HFFc6 (cell line): ENCODE data around the gene TP63. TPM values are rescaled to one million over a fixed set of nuclear protein-coding genes. Genes with fewer than 3 reads are reported as not detected.

Experiments used
- DNase-seq: peaks from one replicate; pipeline ENCODE4 v3.0.0-alpha.2; 2018
- H3K27ac Mint-ChIP-seq: 2 replicates; pipeline ENCODE4 v1.8.0; 2020; ENCODE audit warnings: mild to moderate bottlenecking, mixed read lengths
- H3K27me3 Mint-ChIP-seq: 2 replicates; pipeline ENCODE4 v1.8.0; 2021; ENCODE audit warnings: mild to moderate bottlenecking, moderate library complexity, mixed read lengths; ENCODE audit not compliant: insufficient read depth
- H3K36me3 Mint-ChIP-seq: 2 replicates; pipeline ENCODE4 v1.8.0; 2021; ENCODE audit warnings: low read depth, mixed read lengths
- H3K4me1 Mint-ChIP-seq: 2 replicates; pipeline ENCODE4 v1.8.0; 2020; ENCODE audit warnings: low read depth, mixed read lengths
- H3K4me3 Mint-ChIP-seq: 2 replicates; pipeline ENCODE4 v1.8.0; 2020; ENCODE audit warnings: mild to moderate bottlenecking, moderate library complexity, mixed read lengths
- H3K9me3 Mint-ChIP-seq: 2 replicates; pipeline ENCODE4 v1.8.0; 2020; ENCODE audit warnings: mild to moderate bottlenecking, mixed read lengths
- CTCF ChIP-seq: fragments of 200-600 bp; sonication (generic); IDR thresholded peaks from 2 replicates; pipeline ENCODE4 v1.5.0; 2021; ENCODE audit warnings: antibody characterized with exemption, mild to moderate bottlenecking
- total RNA-seq, 6 experiments: library from RNA; stranded (reverse); fragmentation: NEBNext Ultra II Directional; extraction: Animal tissue kit (Norgen Biotek cat#: 25700); gene quantifications; 2 replicates in 1 of 6; 3 replicates in 5 of 6; pipeline ENCODE4 v1.2.3, GENCODE V29; 2021

Gene TP63
- total RNA-seq, 6 experiments from 2014 or later: not detected

DNA sequence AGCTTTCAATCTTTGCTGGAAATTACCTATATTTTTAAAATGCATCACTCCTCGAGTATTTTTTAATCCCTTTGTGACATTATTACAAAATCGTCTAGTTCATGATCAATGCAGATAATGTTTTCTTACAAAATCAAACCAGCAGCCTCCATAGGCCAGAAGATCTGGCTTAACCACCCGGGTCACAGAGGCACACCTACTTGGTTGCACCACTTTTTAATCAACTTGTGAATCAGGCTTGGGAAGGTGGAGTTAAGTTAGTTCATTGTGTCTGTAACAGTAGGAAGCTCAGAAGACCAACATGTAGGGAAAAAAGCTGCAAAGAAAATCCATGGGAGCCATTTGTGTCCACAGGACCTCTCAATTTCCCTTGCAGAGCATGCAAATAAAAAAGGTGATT, 148.0 kb downstream of the TP63 start:
- peaks cover 3% of the 10 kb centered on the region; the same call in 1 of the 2 replicates for H3K27me3 Mint-ChIP-seq
- no peaks in the 10 kb centered on the region for H3K4me1 Mint-ChIP-seq
- TF ChIP-seq CTCF: no peak
- H3K27ac Mint-ChIP-seq: no peak overlapping the region
- H3K4me3 Mint-ChIP-seq: no peak overlapping the region
- H3K9me3 Mint-ChIP-seq: no peaks in the 10 kb centered on the region
- H3K36me3 Mint-ChIP-seq: no peaks in the 10 kb centered on the region
- no peak for DNase-seq

DNA sequence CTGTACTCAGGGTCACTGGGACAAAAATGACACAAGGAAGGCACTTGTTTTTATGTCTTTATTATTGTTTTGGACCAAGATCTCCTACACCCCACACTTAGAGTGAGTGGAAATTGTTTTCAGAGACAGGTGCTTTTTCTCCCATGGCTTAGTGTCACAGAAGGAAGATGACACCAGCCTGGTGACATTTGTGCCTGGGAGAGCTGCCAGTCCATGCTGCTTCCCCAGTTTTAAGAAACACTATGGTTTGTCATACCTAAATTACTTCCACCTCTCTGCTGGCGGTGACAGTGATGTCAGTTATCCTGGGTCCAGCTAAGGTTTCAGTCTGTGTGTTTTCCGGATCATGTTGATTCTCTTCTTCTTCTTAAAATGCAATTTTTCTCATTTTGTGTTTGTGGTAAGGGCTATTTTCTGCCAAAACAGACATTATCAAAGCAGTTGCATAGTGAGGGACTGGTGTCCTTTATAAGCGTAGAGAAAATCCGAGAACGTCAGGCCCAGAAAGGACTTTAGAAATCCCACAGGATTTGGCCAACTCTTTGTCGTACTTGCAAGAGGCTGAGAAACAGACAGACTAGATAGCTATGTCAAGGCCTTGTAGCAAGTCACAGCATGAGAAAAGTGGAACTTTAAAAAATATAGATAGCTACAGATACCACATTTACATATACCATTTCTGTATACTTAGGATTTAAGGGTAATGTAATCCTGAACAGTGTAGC, 149.5 kb downstream of the TP63 start:
- TF ChIP-seq CTCF: no peak
- Mint-ChIP-seq H3K27me3 (peaks cover 3% of the 10 kb centered on the region; the same call in 1 of the 2 replicates), H3K4me1 (no peaks in the 10 kb centered on the region), H3K9me3 (no peaks in the 10 kb centered on the region), H3K36me3 (no peaks in the 10 kb centered on the region), H3K4me3 (no peak overlapping the region), H3K27ac (no peak overlapping the region)
- DNase-seq: no peak

DNA sequence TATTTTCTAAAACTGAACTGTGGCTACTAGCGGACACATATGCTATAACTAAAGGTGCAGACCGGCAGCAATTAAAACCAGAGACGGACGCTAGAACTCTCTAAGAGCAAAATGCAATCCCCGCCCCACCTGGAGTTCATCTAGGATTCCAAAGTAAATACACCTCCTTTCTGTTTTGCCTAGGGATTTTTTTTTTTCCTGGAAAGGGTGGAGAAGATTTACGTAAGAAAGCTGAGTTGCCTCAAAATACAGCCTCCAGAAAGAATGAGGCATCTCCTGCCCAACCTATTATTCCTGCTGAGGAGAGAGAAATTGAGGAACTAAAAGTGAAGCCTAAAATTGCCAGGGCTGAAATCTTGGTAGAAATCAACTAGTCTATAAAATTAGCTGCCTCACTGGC, 150.2 kb downstream of the TP63 start:
- TF ChIP-seq CTCF: no peak
- no peaks in the 10 kb centered on the region for H3K4me1 Mint-ChIP-seq
- no peak overlapping the region for H3K4me3 Mint-ChIP-seq
- no peak for DNase-seq
- H3K27ac Mint-ChIP-seq: no peak overlapping the region
- peaks cover 3% of the 10 kb centered on the region; the same call in 1 of the 2 replicates for H3K27me3 Mint-ChIP-seq
- no peaks in the 10 kb centered on the region for H3K36me3 Mint-ChIP-seq
- no peaks in the 10 kb centered on the region for H3K9me3 Mint-ChIP-seq

GRCh38 chr3:189786479-189787064, 155.4 kb downstream of the TP63 start:
- H3K4me3 Mint-ChIP-seq: no peak overlapping the region

GRCh38 chr3:189787191-189787590, 156.0 kb downstream of the TP63 start:
- Mint-ChIP-seq H3K27me3 (peaks cover 3% of the 10 kb centered on the region; the same call in 1 of the 2 replicates), H3K9me3 (no peaks in the 10 kb centered on the region)
- TF ChIP-seq CTCF: no peak

More at GRCh38 chr3:189786479-189787064, 155.4 kb downstream of the TP63 start:
- peaks cover 3% of the 10 kb centered on the region; the same call in 1 of the 2 replicates for H3K27me3 Mint-ChIP-seq
- no peak for DNase-seq
- TF ChIP-seq CTCF: peak; percentile 71
- no peaks in the 10 kb centered on the region for H3K36me3 Mint-ChIP-seq
- no peaks in the 10 kb centered on the region for H3K9me3 Mint-ChIP-seq
- H3K4me1 Mint-ChIP-seq: no peaks in the 10 kb centered on the region
- H3K27ac Mint-ChIP-seq: no peak overlapping the region

More at GRCh38 chr3:189787191-189787590, 156.0 kb downstream of the TP63 start:
- H3K4me1 Mint-ChIP-seq: no peaks in the 10 kb centered on the region
- H3K4me3 Mint-ChIP-seq: no peak overlapping the region
- no peak for DNase-seq
- no peak overlapping the region for H3K27ac Mint-ChIP-seq
- H3K36me3 Mint-ChIP-seq: no peaks in the 10 kb centered on the region
